Measurements from ENCODE around the gene SLCO2B1.

DNA sequence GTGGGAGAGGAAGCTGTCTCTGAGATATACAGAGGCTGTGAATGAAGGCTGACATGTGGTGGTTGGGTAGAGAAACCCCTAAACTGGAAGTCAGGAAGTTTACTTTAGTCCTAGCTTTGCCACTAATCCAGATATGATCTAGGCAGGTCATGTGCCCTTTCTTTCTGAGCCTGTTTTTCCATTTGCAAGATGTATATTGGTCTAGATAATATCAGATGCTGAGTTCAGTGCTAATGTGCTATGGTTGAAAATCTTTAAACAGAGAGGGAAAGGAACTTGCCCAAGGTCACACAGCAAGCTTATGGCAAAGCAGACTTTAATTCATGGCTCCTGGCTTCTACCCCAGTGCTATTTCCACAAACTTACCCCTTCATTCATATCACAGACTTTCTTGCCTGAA is 63.9 kb downstream of the SLCO2B1 start:
- TF ChIP-seq, protein P1, sequence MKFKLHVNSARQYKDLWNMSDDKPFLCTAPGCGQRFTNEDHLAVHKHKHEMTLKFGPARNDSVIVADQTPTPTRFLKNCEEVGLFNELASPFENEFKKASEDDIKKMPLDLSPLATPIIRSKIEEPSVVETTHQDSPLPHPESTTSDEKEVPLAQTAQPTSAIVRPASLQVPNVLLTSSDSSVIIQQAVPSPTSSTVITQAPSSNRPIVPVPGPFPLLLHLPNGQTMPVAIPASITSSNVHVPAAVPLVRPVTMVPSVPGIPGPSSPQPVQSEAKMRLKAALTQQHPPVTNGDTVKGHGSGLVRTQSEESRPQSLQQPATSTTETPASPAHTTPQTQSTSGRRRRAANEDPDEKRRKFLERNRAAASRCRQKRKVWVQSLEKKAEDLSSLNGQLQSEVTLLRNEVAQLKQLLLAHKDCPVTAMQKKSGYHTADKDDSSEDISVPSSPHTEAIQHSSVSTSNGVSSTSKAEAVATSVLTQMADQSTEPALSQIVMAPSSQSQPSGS (CRISPR knock-in tag; IDR thresholded peaks at IDR 0.05; ENCODE audit: borderline replicate concordance, low read depth), result no peak
- TF ChIP-seq, protein P2, sequence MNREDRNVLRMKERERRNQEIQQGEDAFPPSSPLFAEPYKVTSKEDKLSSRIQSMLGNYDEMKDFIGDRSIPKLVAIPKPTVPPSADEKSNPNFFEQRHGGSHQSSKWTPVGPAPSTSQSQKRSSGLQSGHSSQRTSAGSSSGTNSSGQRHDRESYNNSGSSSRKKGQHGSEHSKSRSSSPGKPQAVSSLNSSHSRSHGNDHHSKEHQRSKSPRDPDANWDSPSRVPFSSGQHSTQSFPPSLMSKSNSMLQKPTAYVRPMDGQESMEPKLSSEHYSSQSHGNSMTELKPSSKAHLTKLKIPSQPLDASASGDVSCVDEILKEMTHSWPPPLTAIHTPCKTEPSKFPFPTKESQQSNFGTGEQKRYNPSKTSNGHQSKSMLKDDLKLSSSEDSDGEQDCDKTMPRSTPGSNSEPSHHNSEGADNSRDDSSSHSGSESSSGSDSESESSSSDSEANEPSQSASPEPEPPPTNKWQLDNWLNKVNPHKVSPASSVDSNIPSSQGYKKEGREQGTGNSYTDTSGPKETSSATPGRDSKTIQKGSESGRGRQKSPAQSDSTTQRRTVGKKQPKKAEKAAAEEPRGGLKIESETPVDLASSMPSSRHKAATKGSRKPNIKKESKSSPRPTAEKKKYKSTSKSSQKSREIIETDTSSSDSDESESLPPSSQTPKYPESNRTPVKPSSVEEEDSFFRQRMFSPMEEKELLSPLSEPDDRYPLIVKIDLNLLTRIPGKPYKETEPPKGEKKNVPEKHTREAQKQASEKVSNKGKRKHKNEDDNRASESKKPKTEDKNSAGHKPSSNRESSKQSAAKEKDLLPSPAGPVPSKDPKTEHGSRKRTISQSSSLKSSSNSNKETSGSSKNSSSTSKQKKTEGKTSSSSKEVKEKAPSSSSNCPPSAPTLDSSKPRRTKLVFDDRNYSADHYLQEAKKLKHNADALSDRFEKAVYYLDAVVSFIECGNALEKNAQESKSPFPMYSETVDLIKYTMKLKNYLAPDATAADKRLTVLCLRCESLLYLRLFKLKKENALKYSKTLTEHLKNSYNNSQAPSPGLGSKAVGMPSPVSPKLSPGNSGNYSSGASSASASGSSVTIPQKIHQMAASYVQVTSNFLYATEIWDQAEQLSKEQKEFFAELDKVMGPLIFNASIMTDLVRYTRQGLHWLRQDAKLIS (CRISPR knock-in tag; IDR thresholded peaks at IDR 0.05; ENCODE audit: borderline replicate concordance), result no peak
- TF ChIP-seq, protein P3, sequence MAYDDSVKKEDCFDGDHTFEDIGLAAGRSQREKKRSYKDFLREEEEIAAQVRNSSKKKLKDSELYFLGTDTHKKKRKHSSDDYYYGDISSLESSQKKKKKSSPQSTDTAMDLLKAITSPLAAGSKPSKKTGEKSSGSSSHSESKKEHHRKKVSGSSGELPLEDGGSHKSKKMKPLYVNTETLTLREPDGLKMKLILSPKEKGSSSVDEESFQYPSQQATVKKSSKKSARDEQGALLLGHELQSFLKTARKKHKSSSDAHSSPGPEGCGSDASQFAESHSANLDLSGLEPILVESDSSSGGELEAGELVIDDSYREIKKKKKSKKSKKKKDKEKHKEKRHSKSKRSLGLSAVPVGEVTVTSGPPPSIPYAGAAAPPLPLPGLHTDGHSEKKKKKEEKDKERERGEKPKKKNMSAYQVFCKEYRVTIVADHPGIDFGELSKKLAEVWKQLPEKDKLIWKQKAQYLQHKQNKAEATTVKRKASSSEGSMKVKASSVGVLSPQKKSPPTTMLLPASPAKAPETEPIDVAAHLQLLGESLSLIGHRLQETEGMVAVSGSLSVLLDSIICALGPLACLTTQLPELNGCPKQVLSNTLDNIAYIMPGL (CRISPR knock-in tag; IDR thresholded peaks at IDR 0.05), result no peak
- TF ChIP-seq CREB1 (CRISPR knock-in tag; IDR thresholded peaks at IDR 0.05) (no peak), TEAD1 (CRISPR knock-in tag; IDR thresholded peaks at IDR 0.05) (no peak), RELA (CRISPR knock-in tag; IDR thresholded peaks at IDR 0.05; ENCODE audit: borderline replicate concordance) (no peak), SP1 (CRISPR knock-in tag; conservative IDR thresholded peaks at IDR 0.05) (no peak)
- TF ChIP-seq, protein P4, sequence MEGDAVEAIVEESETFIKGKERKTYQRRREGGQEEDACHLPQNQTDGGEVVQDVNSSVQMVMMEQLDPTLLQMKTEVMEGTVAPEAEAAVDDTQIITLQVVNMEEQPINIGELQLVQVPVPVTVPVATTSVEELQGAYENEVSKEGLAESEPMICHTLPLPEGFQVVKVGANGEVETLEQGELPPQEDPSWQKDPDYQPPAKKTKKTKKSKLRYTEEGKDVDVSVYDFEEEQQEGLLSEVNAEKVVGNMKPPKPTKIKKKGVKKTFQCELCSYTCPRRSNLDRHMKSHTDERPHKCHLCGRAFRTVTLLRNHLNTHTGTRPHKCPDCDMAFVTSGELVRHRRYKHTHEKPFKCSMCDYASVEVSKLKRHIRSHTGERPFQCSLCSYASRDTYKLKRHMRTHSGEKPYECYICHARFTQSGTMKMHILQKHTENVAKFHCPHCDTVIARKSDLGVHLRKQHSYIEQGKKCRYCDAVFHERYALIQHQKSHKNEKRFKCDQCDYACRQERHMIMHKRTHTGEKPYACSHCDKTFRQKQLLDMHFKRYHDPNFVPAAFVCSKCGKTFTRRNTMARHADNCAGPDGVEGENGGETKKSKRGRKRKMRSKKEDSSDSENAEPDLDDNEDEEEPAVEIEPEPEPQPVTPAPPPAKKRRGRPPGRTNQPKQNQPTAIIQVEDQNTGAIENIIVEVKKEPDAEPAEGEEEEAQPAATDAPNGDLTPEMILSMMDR (IDR thresholded peaks at IDR 0.05), result no peak
- TF ChIP-seq, protein P5, sequence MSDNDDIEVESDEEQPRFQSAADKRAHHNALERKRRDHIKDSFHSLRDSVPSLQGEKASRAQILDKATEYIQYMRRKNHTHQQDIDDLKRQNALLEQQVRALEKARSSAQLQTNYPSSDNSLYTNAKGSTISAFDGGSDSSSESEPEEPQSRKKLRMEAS (CRISPR knock-in tag; IDR thresholded peaks at IDR 0.05), result no peak
